GM12873 (cell line): ENCODE data around the gene AAMP.

Experiments
- TF ChIP-seq, protein P1 (sequence below): IDR thresholded peaks from 2 replicates; pipeline ENCODE4 v1.5.1; 2012; ENCODE audit warnings: low read depth, mild to moderate bottlenecking, moderate library complexity, low read length, control low read depth; ENCODE audit not compliant: insufficient read depth; ENCODE audit errors: missing control alignments

Gene AAMP

DNA sequence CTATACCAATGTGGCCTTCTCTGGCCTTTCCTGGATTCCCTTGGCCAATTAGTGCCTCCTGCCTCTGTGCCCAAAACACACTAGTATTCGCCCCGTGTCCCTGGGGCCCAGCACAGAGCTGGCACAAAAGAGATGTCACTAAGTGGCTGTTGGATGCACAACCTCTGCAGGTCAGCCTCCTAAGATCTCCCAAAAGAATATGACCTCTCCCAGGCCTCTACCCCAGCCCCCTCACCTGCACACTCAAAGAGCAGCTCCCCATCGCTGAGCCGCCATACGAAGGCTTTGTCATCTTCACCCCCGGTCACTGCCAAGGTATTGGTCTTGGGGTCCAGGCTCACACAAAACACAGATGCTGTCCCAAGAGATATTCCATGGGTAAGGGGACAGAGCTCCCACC lies 2.7 kb downstream of the AAMP start:
- TF ChIP-seq, protein P1, sequence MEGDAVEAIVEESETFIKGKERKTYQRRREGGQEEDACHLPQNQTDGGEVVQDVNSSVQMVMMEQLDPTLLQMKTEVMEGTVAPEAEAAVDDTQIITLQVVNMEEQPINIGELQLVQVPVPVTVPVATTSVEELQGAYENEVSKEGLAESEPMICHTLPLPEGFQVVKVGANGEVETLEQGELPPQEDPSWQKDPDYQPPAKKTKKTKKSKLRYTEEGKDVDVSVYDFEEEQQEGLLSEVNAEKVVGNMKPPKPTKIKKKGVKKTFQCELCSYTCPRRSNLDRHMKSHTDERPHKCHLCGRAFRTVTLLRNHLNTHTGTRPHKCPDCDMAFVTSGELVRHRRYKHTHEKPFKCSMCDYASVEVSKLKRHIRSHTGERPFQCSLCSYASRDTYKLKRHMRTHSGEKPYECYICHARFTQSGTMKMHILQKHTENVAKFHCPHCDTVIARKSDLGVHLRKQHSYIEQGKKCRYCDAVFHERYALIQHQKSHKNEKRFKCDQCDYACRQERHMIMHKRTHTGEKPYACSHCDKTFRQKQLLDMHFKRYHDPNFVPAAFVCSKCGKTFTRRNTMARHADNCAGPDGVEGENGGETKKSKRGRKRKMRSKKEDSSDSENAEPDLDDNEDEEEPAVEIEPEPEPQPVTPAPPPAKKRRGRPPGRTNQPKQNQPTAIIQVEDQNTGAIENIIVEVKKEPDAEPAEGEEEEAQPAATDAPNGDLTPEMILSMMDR: no peak

DNA sequence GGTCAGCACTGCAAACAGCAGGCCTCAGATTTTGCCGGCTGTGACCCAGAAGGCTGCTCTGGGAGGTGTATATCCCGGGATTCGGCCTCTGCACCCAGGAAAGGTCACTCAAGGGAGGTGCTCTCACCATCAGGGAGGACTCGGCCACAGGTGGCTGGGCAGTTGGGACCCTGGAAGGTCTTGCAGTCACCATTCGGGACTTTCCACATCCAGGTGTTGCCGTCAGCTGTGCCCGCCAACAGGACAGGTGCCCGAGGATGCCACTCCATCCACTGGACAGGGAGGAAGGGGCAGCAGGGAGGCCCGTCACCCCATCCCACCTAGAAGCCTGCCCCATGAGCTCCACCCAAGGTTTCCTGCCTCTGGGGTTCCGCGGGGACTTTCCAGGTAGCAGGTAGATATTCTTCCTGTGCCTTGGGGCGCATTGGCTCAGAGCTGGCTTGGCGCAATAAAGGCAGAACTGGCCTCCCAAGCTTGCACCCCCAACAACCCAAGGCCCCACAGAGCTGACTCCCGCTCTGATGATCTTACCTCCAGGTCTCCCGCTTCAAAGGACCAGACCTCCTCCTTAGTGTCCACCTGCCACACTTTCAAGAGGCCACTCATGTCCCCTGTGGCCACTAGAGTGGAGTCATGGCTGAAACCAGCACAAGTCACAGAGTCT lies 3.5 kb downstream of the AAMP start:
- TF ChIP-seq, protein P1: no peak

DNA sequence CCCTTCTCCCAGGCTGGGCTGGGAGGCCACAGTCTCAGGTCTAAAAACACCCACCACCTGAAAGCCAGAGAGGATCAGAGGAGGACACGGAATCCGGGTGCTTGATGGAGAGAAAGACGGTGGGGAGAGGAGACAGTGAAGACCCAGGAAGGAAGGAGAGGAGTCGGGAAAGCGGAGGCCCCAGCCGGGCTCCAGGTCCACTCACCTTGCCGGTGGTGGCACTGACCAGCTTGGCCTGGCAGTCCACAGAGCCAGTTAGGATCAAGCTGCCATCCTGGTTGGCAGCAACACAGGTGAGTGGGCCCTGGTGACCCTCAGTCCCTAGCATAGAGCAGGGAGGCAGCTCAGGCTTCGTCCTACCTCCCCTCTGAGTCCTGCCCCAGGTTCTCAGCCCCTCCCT lies 4.3 kb downstream of the AAMP start:
- TF ChIP-seq, protein P1: no peak

DNA sequence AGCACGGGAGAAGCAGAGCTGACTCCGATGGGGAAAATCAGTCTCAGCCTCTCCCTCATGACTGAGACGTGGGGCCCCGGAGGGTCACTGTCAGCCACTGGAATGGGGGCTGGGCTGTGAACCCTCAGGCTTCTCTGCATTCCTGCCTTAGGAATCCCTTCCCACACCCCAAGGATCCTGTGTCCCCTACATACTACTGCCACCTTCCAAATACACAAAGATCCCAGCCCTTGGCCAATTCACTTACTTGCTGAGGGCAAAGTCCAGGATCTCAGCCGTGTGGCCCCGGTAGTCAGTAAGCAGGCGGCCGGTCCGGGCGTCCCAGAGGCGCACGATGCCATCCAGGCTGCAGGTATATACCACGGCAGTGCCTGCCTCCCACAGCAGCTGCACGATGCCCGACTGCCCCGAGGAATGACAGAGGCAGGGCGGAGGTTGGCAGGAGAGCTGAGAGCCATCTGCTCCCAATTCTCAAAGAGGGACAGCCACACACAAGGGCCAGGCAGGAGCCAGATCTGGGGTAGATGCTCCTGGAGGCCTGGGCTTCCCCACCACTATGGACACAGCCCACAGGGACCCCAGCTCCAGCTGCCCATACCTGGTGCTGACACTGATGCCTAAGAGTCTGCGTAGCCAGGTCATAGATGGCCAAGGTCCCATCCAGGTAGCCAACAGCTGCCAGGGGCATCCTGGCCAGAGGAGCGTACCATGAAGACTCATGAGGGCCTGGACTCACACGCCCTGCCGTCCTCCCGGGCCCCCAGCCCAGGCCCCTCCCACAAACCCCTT lies 5.0 kb downstream of the AAMP start:
- TF ChIP-seq, protein P1: no peak

DNA sequence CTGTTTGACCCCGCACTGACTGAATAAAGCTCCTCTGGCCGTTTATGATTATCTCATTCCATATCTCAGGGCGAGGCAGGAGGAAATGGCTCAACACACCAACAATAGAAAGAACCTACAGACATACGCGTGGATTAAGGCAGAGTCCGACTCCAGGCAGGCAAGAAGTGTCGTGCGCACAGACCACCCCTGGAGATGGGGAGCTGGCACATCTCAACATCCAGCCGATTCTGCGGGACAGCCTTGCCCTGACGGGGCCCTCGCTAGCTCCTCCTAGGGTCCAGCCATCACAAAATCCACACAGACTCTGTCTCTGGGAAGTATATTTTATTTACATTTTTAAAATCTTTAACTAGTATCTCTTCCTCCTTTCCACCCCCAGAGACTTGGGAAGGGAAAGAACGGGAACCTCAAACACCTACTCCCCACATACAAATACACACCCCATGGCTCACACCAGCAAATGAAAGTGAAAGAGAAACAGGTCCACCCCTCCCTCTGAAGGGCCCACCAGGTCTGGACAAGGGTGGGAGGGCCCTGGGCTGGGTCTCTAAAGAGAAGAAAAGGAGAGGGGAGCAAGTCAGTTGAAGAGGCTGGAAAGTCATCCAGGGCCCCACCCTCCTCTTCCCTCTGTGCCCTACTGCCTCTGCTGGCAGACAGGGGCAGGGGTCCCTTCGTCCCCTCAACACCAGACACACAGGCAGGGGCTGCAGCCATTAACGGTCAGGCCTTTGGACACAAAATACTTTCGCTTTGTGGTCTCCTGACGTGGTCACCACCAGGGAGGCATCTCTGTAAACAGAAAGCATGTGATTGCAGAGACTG lies 5.9 kb downstream of the AAMP start:
- TF ChIP-seq, protein P1: peak; percentile 13

DNA sequence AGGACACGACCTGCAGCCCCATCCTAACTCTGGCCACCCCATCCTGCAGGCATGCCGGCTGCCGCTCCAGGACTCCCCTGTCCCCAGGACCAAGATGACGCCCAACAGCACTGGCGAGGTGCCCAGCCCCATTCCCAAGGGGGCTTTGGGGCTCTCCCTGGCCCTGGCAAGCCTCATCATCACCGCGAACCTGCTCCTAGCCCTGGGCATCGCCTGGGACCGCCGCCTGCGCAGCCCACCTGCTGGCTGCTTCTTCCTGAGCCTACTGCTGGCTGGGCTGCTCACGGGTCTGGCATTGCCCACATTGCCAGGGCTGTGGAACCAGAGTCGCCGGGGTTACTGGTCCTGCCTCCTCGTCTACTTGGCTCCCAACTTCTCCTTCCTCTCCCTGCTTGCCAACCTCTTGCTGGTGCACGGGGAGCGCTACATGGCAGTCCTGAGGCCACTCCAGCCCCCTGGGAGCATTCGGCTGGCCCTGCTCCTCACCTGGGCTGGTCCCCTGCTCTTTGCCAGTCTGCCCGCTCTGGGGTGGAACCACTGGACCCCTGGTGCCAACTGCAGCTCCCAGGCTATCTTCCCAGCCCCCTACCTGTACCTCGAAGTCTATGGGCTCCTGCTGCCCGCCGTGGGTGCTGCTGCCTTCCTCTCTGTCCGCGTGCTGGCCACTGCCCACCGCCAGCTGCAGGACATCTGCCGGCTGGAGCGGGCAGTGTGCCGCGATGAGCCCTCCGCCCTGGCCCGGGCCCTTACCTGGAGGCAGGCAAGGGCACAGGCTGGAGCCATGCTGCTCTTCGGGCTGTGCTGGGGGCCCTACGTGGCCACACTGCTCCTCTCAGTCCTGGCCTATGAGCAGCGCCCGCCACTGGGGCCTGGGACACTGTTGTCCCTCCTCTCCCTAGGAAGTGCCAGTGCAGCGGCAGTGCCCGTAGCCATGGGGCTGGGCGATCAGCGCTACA lies 7.0 kb downstream of the AAMP start:
- TF ChIP-seq, protein P1: no peak
